SK-N-SH (cell line): ENCODE data around the gene ECEL1. TPM values are rescaled to one million over a fixed set of nuclear protein-coding genes. Genes with fewer than 3 reads are reported as not detected.

Source experiments
- CTCF ChIA-PET: fragments of 300-600, 350-600 bp; formaldehyde crosslinking; extraction: SDS; loops from one replicate; lab custom pipeline; 2021; lab: Yijun Ruan, JAX
- POLR2A ChIA-PET: fragments of 350-600 bp; sonication (Branson Sonifier 250); formaldehyde crosslinking; extraction: SDS; loops from one replicate; lab custom pipeline; 2020; ENCODE audit warnings: antibody characterized with exemption, inconsistent platforms; lab: Yijun Ruan, JAX
- DNase-seq: peaks from one replicate; pipeline ENCODE4 v3.0.0; 2012
- H2AFZ ChIP-seq: fragments of 200-600 bp; sonication (generic); 2 replicates; pipeline ENCODE4 v1.8.1; 2016; ENCODE audit warnings: antibody characterized with exemption, mild to moderate bottlenecking, low read depth
- H3F3A ChIP-seq: fragments of 200-600 bp; sonication (generic); replicated peaks from 2 replicates; pipeline ENCODE3; 2016; ENCODE audit warnings: antibody characterized with exemption, mild to moderate bottlenecking; ENCODE audit not compliant: insufficient read depth
- H3K27ac ChIP-seq, 2 experiments: fragments of 200-500 bp in 1 of 2; fragments of 200-600 bp in 1 of 2; sonication (Bioruptor generic) in 1 of 2; sonication (generic), shearing (Covaris generic) in 1 of 2; 2 replicates each; pipeline versions ENCODE4 v1.5.1 to v1.6.1; 2014 to 2016; ENCODE audit warnings: low read depth in 2 of 2, inconsistent platforms in 1 of 2, low read length in 1 of 2, mild to moderate bottlenecking in 1 of 2, mixed read lengths in 1 of 2
- H3K27me3 ChIP-seq: fragments of 200-600 bp; sonication (generic), shearing (Covaris generic); 2 replicates; pipeline ENCODE4 v1.6.1; 2016; ENCODE audit warnings: mixed run types; ENCODE audit not compliant: insufficient read depth
- H3K36me3 ChIP-seq, 2 experiments: fragments of 200-500 bp in 1 of 2; fragments of 200-600 bp in 1 of 2; sonication (Bioruptor generic) in 1 of 2; sonication (generic) in 1 of 2; replicated peaks in 1 of 2; 2 replicates each; pipeline versions ENCODE3 to v1.5.1; 2014 to 2016; ENCODE audit warnings: low read length in 1 of 2, mild to moderate bottlenecking in 1 of 2; ENCODE audit not compliant: insufficient read depth in 2 of 2, control insufficient read depth in 1 of 2
- H3K4me1 ChIP-seq, 2 experiments: fragments of 200-500 bp in 1 of 2; fragments of 200-600 bp in 1 of 2; sonication (Bioruptor generic) in 1 of 2; sonication (generic), shearing (Covaris generic) in 1 of 2; 2 replicates each; pipeline versions ENCODE4 v1.5.1 to v1.6.1; 2014 to 2016; ENCODE audit warnings: low read depth in 1 of 2, low read length in 1 of 2, mixed run types in 1 of 2; ENCODE audit not compliant: insufficient read depth in 2 of 2, control insufficient read depth in 1 of 2
- H3K4me2 ChIP-seq: fragments of 200-600 bp; sonication (generic), shearing (Covaris generic); 2 replicates; pipeline ENCODE4 v1.6.1; 2017; ENCODE audit warnings: mixed run types
- H3K4me3 ChIP-seq, 2 experiments: fragments of 200-500 bp in 1 of 2; fragments of 200-600 bp in 1 of 2; sonication (Bioruptor generic) in 1 of 2; sonication (generic), shearing (Covaris generic) in 1 of 2; 2 replicates each; pipeline versions ENCODE4 v1.5.1 to v1.8.1; 2014 to 2016; ENCODE audit warnings: low read depth in 2 of 2, inconsistent platforms in 1 of 2, low read length in 1 of 2, mild to moderate bottlenecking in 1 of 2, mixed read lengths in 1 of 2, moderate library complexity in 1 of 2
- H3K79me2 ChIP-seq: fragments of 200-600 bp; sonication (generic); 2 replicates; pipeline ENCODE4 v1.8.1; 2017; ENCODE audit warnings: mild to moderate bottlenecking; ENCODE audit not compliant: insufficient read depth
- H3K9ac ChIP-seq: fragments of 200-600 bp; sonication (generic); 2 replicates; pipeline ENCODE4 v1.6.1; 2017; ENCODE audit warnings: mixed run types
- H3K9me2 ChIP-seq: fragments of 200-600 bp; sonication (generic); 2 replicates; pipeline ENCODE4 v1.6.1; 2017; ENCODE audit warnings: mixed run types
- H3K9me3 ChIP-seq: fragments of 200-600 bp; sonication (generic); 2 replicates; pipeline ENCODE4 v1.6.1; 2017; ENCODE audit warnings: mixed run types, mild to moderate bottlenecking, moderate library complexity
- H4K20me1 ChIP-seq: fragments of 200-600 bp; sonication (generic); 2 replicates; pipeline ENCODE4 v1.6.1; 2017; ENCODE audit warnings: mild to moderate bottlenecking, mixed run types; ENCODE audit not compliant: insufficient read depth
- CHD2 ChIP-seq: fragments of 150-350 bp; IDR thresholded peaks from 2 replicates; pipeline ENCODE4 v1.6.1; 2018; ENCODE audit warnings: low read length; ENCODE audit not compliant: partially characterized antibody
- ELF1 ChIP-seq: IDR thresholded peaks from 2 replicates; pipeline ENCODE4 v1.4.0; 2012
- EP300 ChIP-seq, 2 experiments: IDR thresholded peaks; 2 replicates each; pipeline versions ENCODE4 v1.4.0 to v1.6.1; 2012; ENCODE audit warnings: borderline replicate concordance in 1 of 2, low read depth in 1 of 2, low read length in 1 of 2
- FOSL2 ChIP-seq: IDR thresholded peaks from 2 replicates; pipeline ENCODE4 v1.4.0; 2012; ENCODE audit warnings: low read depth, mild to moderate bottlenecking, moderate library complexity, borderline replicate concordance
- FOXJ3 ChIP-seq: sonication (generic); formaldehyde crosslinking; IDR thresholded peaks from 2 replicates; pipeline ENCODE4 v1.5.1; 2020; ENCODE audit warnings: mild to moderate bottlenecking, missing genetic modification reagents
- MEF2A ChIP-seq: IDR thresholded peaks from 2 replicates; pipeline ENCODE4 v1.4.0; 2012; ENCODE audit warnings: low read depth, borderline replicate concordance
- MXI1 ChIP-seq: IDR thresholded peaks from 2 replicates; pipeline ENCODE4 v1.6.1; 2012; ENCODE audit warnings: mild to moderate bottlenecking, low read depth, low read length, improper control_type of control experiment
- NFIC ChIP-seq: IDR thresholded peaks from 2 replicates; pipeline ENCODE4 v1.4.0; 2012; ENCODE audit warnings: borderline replicate concordance
- NRF1 ChIP-seq: IDR thresholded peaks from 2 replicates; pipeline ENCODE4 v1.6.1; 2012; ENCODE audit warnings: low read depth, mild to moderate bottlenecking, low read length
- RXRA ChIP-seq: IDR thresholded peaks from 2 replicates; pipeline ENCODE4 v1.4.0; 2012; ENCODE audit warnings: low read depth, mild to moderate bottlenecking, borderline replicate concordance
- WGBS: methylation state at CpG from one replicate; pipeline ENCODE4 v1.1.6; 2017; ENCODE audit warnings: low lambda C conversion rate; 5-methylcytosine and 5-hydroxymethylcytosine counted together
- polyA plus RNA-seq, 3 experiments: library from polyadenylated mRNA; depleted of rRNA; stranded (reverse); fragments of >200 nt; gene quantifications; 2 replicates each; pipeline ENCODE4 v1.2.3, GENCODE V29; 2012
- TF ChIP-seq, protein P1 (sequence below): fragments of 150-350 bp; IDR thresholded peaks from 2 replicates; pipeline ENCODE4 v1.6.1; 2016; ENCODE audit warnings: mild to moderate bottlenecking, low read depth, low read length
- TF ChIP-seq, protein P2 (sequence below): IDR thresholded peaks from 2 replicates; pipeline ENCODE4 v1.4.0; 2012; ENCODE audit warnings: low read depth, borderline replicate concordance
- TF ChIP-seq, protein P3 (sequence below): IDR thresholded peaks from 2 replicates; pipeline ENCODE4 v1.6.1; 2012; ENCODE audit warnings: mild to moderate bottlenecking, low read depth, low read length, moderate library complexity
- TF ChIP-seq, protein P4 (sequence below): IDR thresholded peaks from 2 replicates; pipeline ENCODE4 v1.4.0; 2012; ENCODE audit warnings: low read depth

The ECEL1 gene
- polyA plus RNA-seq, 1 of the 3 experiments (the other 2 are of a cell fraction) = not detected

DNA sequence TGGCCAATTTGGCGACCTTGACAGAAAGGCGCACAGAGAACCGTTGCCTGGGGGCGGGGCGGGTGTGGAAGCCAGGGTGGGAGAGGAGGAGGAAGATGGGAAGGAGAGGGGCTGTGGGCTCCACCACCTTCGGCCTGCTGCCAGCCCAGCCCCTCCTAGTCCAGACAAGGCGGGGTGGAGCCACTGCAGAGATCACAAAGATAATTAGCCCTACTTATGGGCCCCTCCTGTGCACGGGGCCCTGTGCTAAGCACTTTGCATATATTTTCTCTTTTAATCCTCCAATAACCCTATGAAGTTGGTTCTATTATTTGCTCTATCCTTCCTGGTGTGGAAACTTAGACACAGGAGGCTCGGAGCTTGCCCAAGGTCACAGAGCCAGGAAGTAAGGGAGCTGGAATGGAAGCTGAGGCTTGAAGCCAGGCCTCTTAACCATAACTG is 13.7 kb upstream of the ECEL1 start:
- 86% methylated on average over 9 of the region's 9 CpGs for WGBS
- H3K27me3 ChIP-seq = peaks cover 23% of the 10 kb centered on the region

More for the DNA sequence above, 13.7 kb upstream of the ECEL1 start:
- TF ChIP-seq NRF1 (no peak), RXRA (no peak), FOXJ3 (no peak), ELF1 (no peak), CHD2 (no peak), MEF2A (no peak), MXI1 (no peak), EP300 (IDR thresholded peaks at IDR 0.05; ENCODE audit: borderline replicate concordance in 1 of 2, low read depth in 1 of 2, low read length in 1 of 2) (no peak), NFIC (no peak), FOSL2 (no peak)
- TF ChIP-seq, protein P1, sequence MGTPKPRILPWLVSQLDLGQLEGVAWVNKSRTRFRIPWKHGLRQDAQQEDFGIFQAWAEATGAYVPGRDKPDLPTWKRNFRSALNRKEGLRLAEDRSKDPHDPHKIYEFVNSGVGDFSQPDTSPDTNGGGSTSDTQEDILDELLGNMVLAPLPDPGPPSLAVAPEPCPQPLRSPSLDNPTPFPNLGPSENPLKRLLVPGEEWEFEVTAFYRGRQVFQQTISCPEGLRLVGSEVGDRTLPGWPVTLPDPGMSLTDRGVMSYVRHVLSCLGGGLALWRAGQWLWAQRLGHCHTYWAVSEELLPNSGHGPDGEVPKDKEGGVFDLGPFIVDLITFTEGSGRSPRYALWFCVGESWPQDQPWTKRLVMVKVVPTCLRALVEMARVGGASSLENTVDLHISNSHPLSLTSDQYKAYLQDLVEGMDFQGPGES = no peak
- TF ChIP-seq, protein P2, sequence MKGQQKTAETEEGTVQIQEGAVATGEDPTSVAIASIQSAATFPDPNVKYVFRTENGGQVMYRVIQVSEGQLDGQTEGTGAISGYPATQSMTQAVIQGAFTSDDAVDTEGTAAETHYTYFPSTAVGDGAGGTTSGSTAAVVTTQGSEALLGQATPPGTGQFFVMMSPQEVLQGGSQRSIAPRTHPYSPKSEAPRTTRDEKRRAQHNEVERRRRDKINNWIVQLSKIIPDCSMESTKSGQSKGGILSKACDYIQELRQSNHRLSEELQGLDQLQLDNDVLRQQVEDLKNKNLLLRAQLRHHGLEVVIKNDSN = no peak
- TF ChIP-seq, protein P3, sequence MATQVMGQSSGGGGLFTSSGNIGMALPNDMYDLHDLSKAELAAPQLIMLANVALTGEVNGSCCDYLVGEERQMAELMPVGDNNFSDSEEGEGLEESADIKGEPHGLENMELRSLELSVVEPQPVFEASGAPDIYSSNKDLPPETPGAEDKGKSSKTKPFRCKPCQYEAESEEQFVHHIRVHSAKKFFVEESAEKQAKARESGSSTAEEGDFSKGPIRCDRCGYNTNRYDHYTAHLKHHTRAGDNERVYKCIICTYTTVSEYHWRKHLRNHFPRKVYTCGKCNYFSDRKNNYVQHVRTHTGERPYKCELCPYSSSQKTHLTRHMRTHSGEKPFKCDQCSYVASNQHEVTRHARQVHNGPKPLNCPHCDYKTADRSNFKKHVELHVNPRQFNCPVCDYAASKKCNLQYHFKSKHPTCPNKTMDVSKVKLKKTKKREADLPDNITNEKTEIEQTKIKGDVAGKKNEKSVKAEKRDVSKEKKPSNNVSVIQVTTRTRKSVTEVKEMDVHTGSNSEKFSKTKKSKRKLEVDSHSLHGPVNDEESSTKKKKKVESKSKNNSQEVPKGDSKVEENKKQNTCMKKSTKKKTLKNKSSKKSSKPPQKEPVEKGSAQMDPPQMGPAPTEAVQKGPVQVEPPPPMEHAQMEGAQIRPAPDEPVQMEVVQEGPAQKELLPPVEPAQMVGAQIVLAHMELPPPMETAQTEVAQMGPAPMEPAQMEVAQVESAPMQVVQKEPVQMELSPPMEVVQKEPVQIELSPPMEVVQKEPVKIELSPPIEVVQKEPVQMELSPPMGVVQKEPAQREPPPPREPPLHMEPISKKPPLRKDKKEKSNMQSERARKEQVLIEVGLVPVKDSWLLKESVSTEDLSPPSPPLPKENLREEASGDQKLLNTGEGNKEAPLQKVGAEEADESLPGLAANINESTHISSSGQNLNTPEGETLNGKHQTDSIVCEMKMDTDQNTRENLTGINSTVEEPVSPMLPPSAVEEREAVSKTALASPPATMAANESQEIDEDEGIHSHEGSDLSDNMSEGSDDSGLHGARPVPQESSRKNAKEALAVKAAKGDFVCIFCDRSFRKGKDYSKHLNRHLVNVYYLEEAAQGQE = no peak
- TF ChIP-seq, protein P4, sequence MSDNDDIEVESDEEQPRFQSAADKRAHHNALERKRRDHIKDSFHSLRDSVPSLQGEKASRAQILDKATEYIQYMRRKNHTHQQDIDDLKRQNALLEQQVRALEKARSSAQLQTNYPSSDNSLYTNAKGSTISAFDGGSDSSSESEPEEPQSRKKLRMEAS = no peak
- POLR2A ChIA-PET = no interaction called here
- H4K20me1 ChIP-seq = no peaks in the 10 kb centered on the region
- H3K4me3 ChIP-seq = no peak overlapping the region
- no peaks in the 10 kb centered on the region for H3K9me3 ChIP-seq
- no peak overlapping the region for H3K27ac ChIP-seq
- no peaks in the 10 kb centered on the region for H3K79me2 ChIP-seq
- H2AFZ ChIP-seq = no peak overlapping the region
- H3K4me2 ChIP-seq = no peak overlapping the region
- H3F3A ChIP-seq = no peaks in the 10 kb centered on the region
- no peaks in the 10 kb centered on the region for H3K36me3 ChIP-seq
- peaks cover 0 to 47% of the 10 kb centered on the region in 2 experiments; a peak in 1 of 4 replicates for H3K4me1 ChIP-seq
- H3K9me2 ChIP-seq = no peaks in the 10 kb centered on the region
- CTCF ChIA-PET = interaction anchor here (0.8 to 3.0 kb wide), 4 partner anchors 21 to 790 kb away, joined by 3 to 24 read pairs (median 4); partner anchors contain the start of gene PRSS56
- DNase-seq = no peak
- H3K9ac ChIP-seq = no peak overlapping the region
